Hepatocyte (in vitro differentiated cells): ENCODE results near the gene ARID3A.

Experiments
- EZH2 ChIP-seq: fragments of 200-600 bp; sonication (generic); IDR thresholded peaks from 2 replicates; pipeline ENCODE4 v1.6.1; 2016; ENCODE audit warnings: antibody characterized with exemption, mild to moderate bottlenecking, borderline replicate concordance
- EZH2phosphoT487 ChIP-seq: fragments of 200-600 bp; sonication (generic); IDR thresholded peaks from one replicate; pipeline ENCODE4 v1.6.1; 2018; ENCODE audit warnings: antibody characterized with exemption, mild to moderate bottlenecking, low read depth, moderate library complexity; ENCODE audit not compliant: unreplicated experiment, severe bottlenecking
- TF ChIP-seq, protein P1 (sequence below): fragments of 200-600 bp; sonication (generic); IDR thresholded peaks from 2 replicates; pipeline ENCODE4 v1.5.1; 2016; ENCODE audit warnings: antibody characterized with exemption, mild to moderate bottlenecking; ENCODE audit not compliant: poor library complexity

- TF ChIP-seq, protein P1, sequence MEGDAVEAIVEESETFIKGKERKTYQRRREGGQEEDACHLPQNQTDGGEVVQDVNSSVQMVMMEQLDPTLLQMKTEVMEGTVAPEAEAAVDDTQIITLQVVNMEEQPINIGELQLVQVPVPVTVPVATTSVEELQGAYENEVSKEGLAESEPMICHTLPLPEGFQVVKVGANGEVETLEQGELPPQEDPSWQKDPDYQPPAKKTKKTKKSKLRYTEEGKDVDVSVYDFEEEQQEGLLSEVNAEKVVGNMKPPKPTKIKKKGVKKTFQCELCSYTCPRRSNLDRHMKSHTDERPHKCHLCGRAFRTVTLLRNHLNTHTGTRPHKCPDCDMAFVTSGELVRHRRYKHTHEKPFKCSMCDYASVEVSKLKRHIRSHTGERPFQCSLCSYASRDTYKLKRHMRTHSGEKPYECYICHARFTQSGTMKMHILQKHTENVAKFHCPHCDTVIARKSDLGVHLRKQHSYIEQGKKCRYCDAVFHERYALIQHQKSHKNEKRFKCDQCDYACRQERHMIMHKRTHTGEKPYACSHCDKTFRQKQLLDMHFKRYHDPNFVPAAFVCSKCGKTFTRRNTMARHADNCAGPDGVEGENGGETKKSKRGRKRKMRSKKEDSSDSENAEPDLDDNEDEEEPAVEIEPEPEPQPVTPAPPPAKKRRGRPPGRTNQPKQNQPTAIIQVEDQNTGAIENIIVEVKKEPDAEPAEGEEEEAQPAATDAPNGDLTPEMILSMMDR: no peak
- TF ChIP-seq EZH2 (no peak), EZH2phosphoT487 (no peak)
Measured at GRCh38 chr19:925087-925525, 729 bp upstream of the ARID3A start.
